ENCODE results near the gene CCNG1. TPM values are rescaled to one million over a fixed set of nuclear protein-coding genes. Genes with fewer than 3 reads are reported as not detected.

The CCNG1 gene
- total RNA-seq, 1 donor from 2014 or later = 214 TPM

DNA sequence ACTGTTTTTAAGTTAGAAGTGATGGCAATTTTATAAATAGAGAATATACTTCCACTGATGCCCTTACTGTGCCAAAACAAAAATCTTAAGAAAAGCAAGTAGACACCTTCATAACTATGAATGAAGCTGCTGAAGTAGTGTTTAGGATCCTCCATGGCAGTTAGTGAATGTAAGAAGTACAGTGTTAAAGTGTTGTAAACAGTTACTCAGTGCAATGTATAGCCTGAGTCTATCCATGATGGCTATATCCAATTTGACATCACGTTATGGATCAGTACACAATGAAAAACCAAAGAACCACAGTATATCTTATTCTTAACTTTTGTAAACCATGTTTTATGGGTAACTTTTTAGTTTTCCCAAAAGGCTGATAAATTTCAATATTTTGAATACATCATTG lies 7.1 kb downstream of the CCNG1 start:
- Mint-ChIP-seq H3K36me3 (ENCODE audit: low read depth, unreplicated experiment) (peaks cover 17% of the 10 kb centered on the region), H3K27ac (ENCODE audit: unreplicated experiment) (no peak overlapping the region), H3K27me3 (ENCODE audit: low read depth, unreplicated experiment) (no peaks in the 10 kb centered on the region), H3K9me3 (ENCODE audit: unreplicated experiment) (no peaks in the 10 kb centered on the region), H3K4me1 (ENCODE audit: low read depth, unreplicated experiment) (peaks cover 18% of the 10 kb centered on the region), H3K4me3 (ENCODE audit: unreplicated experiment) (no peak overlapping the region)
- Histone ChIP-seq H3K4me1 (ENCODE audit: insufficient read depth, low read length) (peaks cover 3% of the 10 kb centered on the region), H2AFZ (ENCODE audit: low read depth, low read length) (no peak overlapping the region), H3K9ac (ENCODE audit: low read length) (no peak overlapping the region), H3K4me2 (ENCODE audit: low read length) (no peak overlapping the region), H3K79me2 (ENCODE audit: insufficient read depth, low read length) (peaks cover 28% of the 10 kb centered on the region), H3K9me3 (ENCODE audit: insufficient read depth, low read depth, low read length) (no peaks in the 10 kb centered on the region), H3K27ac (ENCODE audit: low read depth, low read length) (no peak overlapping the region), H4K20me1 (ENCODE audit: insufficient read depth, low read length) (peaks cover 40% of the 10 kb centered on the region), H3K36me3 (ENCODE audit: insufficient read depth, low read length) (peaks cover 71% of the 10 kb centered on the region), H3K4me3 (ENCODE audit: insufficient read depth, low read depth, low read length) (no peak overlapping the region), H3K27me3 (ENCODE audit: insufficient read depth, low read length) (no peaks in the 10 kb centered on the region)
- DNase-seq (ENCODE audit: low read depth) (no peak), FAIRE-seq (no peak)
- TF ChIP-seq, protein P1, sequence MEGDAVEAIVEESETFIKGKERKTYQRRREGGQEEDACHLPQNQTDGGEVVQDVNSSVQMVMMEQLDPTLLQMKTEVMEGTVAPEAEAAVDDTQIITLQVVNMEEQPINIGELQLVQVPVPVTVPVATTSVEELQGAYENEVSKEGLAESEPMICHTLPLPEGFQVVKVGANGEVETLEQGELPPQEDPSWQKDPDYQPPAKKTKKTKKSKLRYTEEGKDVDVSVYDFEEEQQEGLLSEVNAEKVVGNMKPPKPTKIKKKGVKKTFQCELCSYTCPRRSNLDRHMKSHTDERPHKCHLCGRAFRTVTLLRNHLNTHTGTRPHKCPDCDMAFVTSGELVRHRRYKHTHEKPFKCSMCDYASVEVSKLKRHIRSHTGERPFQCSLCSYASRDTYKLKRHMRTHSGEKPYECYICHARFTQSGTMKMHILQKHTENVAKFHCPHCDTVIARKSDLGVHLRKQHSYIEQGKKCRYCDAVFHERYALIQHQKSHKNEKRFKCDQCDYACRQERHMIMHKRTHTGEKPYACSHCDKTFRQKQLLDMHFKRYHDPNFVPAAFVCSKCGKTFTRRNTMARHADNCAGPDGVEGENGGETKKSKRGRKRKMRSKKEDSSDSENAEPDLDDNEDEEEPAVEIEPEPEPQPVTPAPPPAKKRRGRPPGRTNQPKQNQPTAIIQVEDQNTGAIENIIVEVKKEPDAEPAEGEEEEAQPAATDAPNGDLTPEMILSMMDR (IDR thresholded peaks at IDR 0.05; ENCODE audit: insufficient read depth, low read depth, low read length) = no peak
- no peak for TF ChIP-seq EZH2 (IDR thresholded peaks at IDR 0.05; ENCODE audit: insufficient read depth, low read length)

DNA sequence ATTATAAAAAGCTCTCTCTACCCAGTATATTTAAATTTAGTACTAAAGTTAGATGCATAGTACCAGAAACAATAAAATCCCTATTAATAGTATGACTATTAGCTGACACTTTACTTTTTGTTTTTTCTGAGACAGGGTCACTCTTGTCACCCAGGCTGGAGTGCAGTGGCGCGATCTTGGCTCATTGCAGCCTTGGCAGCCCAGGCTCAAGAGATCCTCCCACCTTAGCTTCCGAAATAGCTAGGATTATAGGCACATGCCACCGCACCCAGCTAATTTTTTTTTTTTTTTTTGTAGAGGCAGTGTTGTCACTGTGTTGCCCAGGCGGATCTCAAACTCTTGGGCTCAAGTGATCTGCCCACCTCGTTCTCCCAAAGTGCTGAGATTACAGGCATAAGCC lies 8.0 kb downstream of the CCNG1 start:
- Histone ChIP-seq H3K27me3 (ENCODE audit: insufficient read depth, low read length) (no peaks in the 10 kb centered on the region), H3K27ac (ENCODE audit: low read depth, low read length) (no peak overlapping the region), H3K36me3 (ENCODE audit: insufficient read depth, low read length) (peaks cover 65% of the 10 kb centered on the region), H3K4me2 (ENCODE audit: low read length) (no peak overlapping the region), H3K79me2 (ENCODE audit: insufficient read depth, low read length) (peaks cover 20% of the 10 kb centered on the region), H3K9ac (ENCODE audit: low read length) (no peak overlapping the region), H3K4me1 (ENCODE audit: insufficient read depth, low read length) (no peaks in the 10 kb centered on the region), H3K4me3 (ENCODE audit: insufficient read depth, low read depth, low read length) (no peak overlapping the region), H4K20me1 (ENCODE audit: insufficient read depth, low read length) (peaks cover 32% of the 10 kb centered on the region), H3K9me3 (ENCODE audit: insufficient read depth, low read depth, low read length) (no peaks in the 10 kb centered on the region), H2AFZ (ENCODE audit: low read depth, low read length) (no peak overlapping the region)
- TF ChIP-seq, protein P1 (IDR thresholded peaks at IDR 0.05; ENCODE audit: insufficient read depth, low read depth, low read length) = no peak
- TF ChIP-seq EZH2 (IDR thresholded peaks at IDR 0.05; ENCODE audit: insufficient read depth, low read length) = no peak
- FAIRE-seq (no peak), DNase-seq (ENCODE audit: low read depth) (no peak)
- Mint-ChIP-seq H3K27me3 (ENCODE audit: low read depth, unreplicated experiment) (no peaks in the 10 kb centered on the region), H3K36me3 (ENCODE audit: low read depth, unreplicated experiment) (peaks cover 17% of the 10 kb centered on the region), H3K27ac (ENCODE audit: unreplicated experiment) (no peak overlapping the region), H3K9me3 (ENCODE audit: unreplicated experiment) (no peaks in the 10 kb centered on the region), H3K4me3 (ENCODE audit: unreplicated experiment) (no peak overlapping the region), H3K4me1 (ENCODE audit: low read depth, unreplicated experiment) (peaks cover 15% of the 10 kb centered on the region)

DNA sequence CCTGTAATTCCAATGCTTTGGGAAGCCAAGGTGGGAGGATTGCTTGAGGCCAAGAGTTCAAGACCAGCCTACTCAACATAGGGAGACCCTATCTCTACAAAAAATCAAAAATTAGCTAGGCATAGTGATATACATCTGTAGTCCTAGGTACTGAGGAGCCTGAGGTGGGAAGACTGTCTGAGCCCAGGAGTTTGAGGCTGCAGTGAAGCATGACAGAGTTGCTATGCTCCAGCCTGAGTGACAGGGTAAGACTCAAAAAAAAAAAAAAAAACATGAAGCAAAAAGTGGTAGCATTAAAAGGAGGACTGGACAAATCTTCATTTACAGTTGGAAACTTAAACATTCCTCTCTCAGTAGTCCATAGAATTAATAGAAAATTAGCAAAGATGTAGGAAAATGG lies 9.8 kb downstream of the CCNG1 start:
- H3K4me1 Mint-ChIP-seq (ENCODE audit: low read depth, unreplicated experiment) = peaks cover 2% of the 10 kb centered on the region
- no peak overlapping the region for H3K4me2 ChIP-seq (ENCODE audit: low read length)
- peaks cover 18% of the 10 kb centered on the region for H3K36me3 Mint-ChIP-seq (ENCODE audit: low read depth, unreplicated experiment)
- H3K4me3 Mint-ChIP-seq (ENCODE audit: unreplicated experiment) = no peak overlapping the region
- no peak overlapping the region for H2AFZ ChIP-seq (ENCODE audit: low read depth, low read length)
- no peaks in the 10 kb centered on the region for H3K9me3 Mint-ChIP-seq (ENCODE audit: unreplicated experiment)
- peaks cover 13% of the 10 kb centered on the region for H4K20me1 ChIP-seq (ENCODE audit: insufficient read depth, low read length)
- no peak for FAIRE-seq
- no peak for DNase-seq (ENCODE audit: low read depth)
- no peak overlapping the region for H3K27ac ChIP-seq (ENCODE audit: low read depth, low read length)
- H3K4me3 ChIP-seq (ENCODE audit: insufficient read depth, low read depth, low read length) = no peak overlapping the region
- no peaks in the 10 kb centered on the region for H3K27me3 ChIP-seq (ENCODE audit: insufficient read depth, low read length)
- H3K9ac ChIP-seq (ENCODE audit: low read length) = no peak overlapping the region
- peaks cover 57% of the 10 kb centered on the region for H3K36me3 ChIP-seq (ENCODE audit: insufficient read depth, low read length)
- TF ChIP-seq, protein P1 (IDR thresholded peaks at IDR 0.05; ENCODE audit: insufficient read depth, low read depth, low read length) = no peak
- TF ChIP-seq EZH2 (IDR thresholded peaks at IDR 0.05; ENCODE audit: insufficient read depth, low read length) = no peak
- no peaks in the 10 kb centered on the region for H3K27me3 Mint-ChIP-seq (ENCODE audit: low read depth, unreplicated experiment)
- H3K9me3 ChIP-seq (ENCODE audit: insufficient read depth, low read depth, low read length) = no peaks in the 10 kb centered on the region
- peaks cover 3% of the 10 kb centered on the region for H3K79me2 ChIP-seq (ENCODE audit: insufficient read depth, low read length)
- no peak overlapping the region for H3K27ac Mint-ChIP-seq (ENCODE audit: unreplicated experiment)
- no peaks in the 10 kb centered on the region for H3K4me1 ChIP-seq (ENCODE audit: insufficient read depth, low read length)

Measured in astrocyte (in vitro differentiated cells and primary cell).